ENCODE data around the gene TOM1L2. TPM values are rescaled to one million over a fixed set of nuclear protein-coding genes. Genes with fewer than 3 reads are reported as not detected.

TOM1L2 gene
- total and polyA plus RNA-seq, 9 donors, result 18.5 to 40.1 (median 30.2) TPM

- no peak overlapping the region for H3K4me3 ChIP-seq (ENCODE audit: low read length)
- peaks cover 31% of the 10 kb centered on the region for H3K4me1 ChIP-seq (ENCODE audit: control insufficient read depth, insufficient read depth, low read length)
- no peaks in the 10 kb centered on the region for H3K9me3 ChIP-seq (replicated peaks; ENCODE audit: control insufficient read depth, low read depth, low read length)
- no peaks in the 10 kb centered on the region for H3K27me3 ChIP-seq (ENCODE audit: control insufficient read depth, insufficient read depth, low read length)
- 44% methylated on average over 3 of the region's 3 CpGs for WGBS (ENCODE audit: insufficient coverage)
- no peak overlapping the region for H3K27ac ChIP-seq (ENCODE audit: low read length)
- peak; percentile 40 for DNase-seq
- H3K36me3 ChIP-seq (ENCODE audit: control insufficient read depth, insufficient read depth, low read length), result no peaks in the 10 kb centered on the region
Observed at GRCh38 chr17:17855976-17856375, 116.2 kb downstream of the TOM1L2 start.

GRCh38 chr17:17853811-17854447 lies 118.3 kb downstream of the TOM1L2 start:
- no peak overlapping the region for H3K4me3 ChIP-seq (ENCODE audit: low read length)
- H3K27me3 ChIP-seq (ENCODE audit: control insufficient read depth, insufficient read depth, low read length), result no peaks in the 10 kb centered on the region
- DNase-seq, result no peak
- peaks cover 40% of the 10 kb centered on the region for H3K4me1 ChIP-seq (ENCODE audit: control insufficient read depth, insufficient read depth, low read length)
- H3K27ac ChIP-seq (ENCODE audit: low read length), result no peak overlapping the region
- no peaks in the 10 kb centered on the region for H3K9me3 ChIP-seq (replicated peaks; ENCODE audit: control insufficient read depth, low read depth, low read length)
- no peaks in the 10 kb centered on the region for H3K36me3 ChIP-seq (ENCODE audit: control insufficient read depth, insufficient read depth, low read length)
- WGBS (ENCODE audit: insufficient coverage), result 93% methylated on average over 4 of the region's 8 CpGs

GRCh38 chr17:17852930-17853329 lies 119.3 kb downstream of the TOM1L2 start:
- no peaks in the 10 kb centered on the region for H3K9me3 ChIP-seq (replicated peaks; ENCODE audit: control insufficient read depth, low read depth, low read length)

GRCh38 chr17:17851103-17852002 lies 120.8 kb downstream of the TOM1L2 start:
- Histone ChIP-seq H3K4me3 (ENCODE audit: low read length) (no peak overlapping the region), H3K9me3 (replicated peaks; ENCODE audit: control insufficient read depth, low read depth, low read length) (no peaks in the 10 kb centered on the region), H3K27me3 (ENCODE audit: control insufficient read depth, insufficient read depth, low read length) (no peaks in the 10 kb centered on the region), H3K36me3 (ENCODE audit: control insufficient read depth, insufficient read depth, low read length) (peaks cover 15% of the 10 kb centered on the region), H3K4me1 (ENCODE audit: control insufficient read depth, insufficient read depth, low read length) (peaks cover 42% of the 10 kb centered on the region), H3K27ac (ENCODE audit: low read length) (no peak overlapping the region)
- no peak for DNase-seq
- WGBS (ENCODE audit: insufficient coverage), result 58% methylated on average over 15 of the region's 21 CpGs

More at GRCh38 chr17:17852930-17853329, 119.3 kb downstream of the TOM1L2 start:
- Histone ChIP-seq H3K4me1 (ENCODE audit: control insufficient read depth, insufficient read depth, low read length) (peaks cover 46% of the 10 kb centered on the region), H3K27ac (ENCODE audit: low read length) (no peak overlapping the region), H3K4me3 (ENCODE audit: low read length) (no peak overlapping the region), H3K36me3 (ENCODE audit: control insufficient read depth, insufficient read depth, low read length) (peaks cover 4% of the 10 kb centered on the region), H3K27me3 (ENCODE audit: control insufficient read depth, insufficient read depth, low read length) (no peaks in the 10 kb centered on the region)
- 81% methylated on average over 2 of the region's 3 CpGs for WGBS (ENCODE audit: insufficient coverage)
- DNase-seq, result no peak

GRCh38 chr17:17849845-17850373 lies 122.3 kb downstream of the TOM1L2 start:
- 14% methylated on average over 1 of the region's 2 CpGs for WGBS (ENCODE audit: insufficient coverage)
- H3K36me3 ChIP-seq (ENCODE audit: control insufficient read depth, insufficient read depth, low read length), result peaks cover 22% of the 10 kb centered on the region
- DNase-seq, result peak; percentile 60
- no peak overlapping the region for H3K4me3 ChIP-seq (ENCODE audit: low read length)
- peaks cover 35% of the 10 kb centered on the region for H3K4me1 ChIP-seq (ENCODE audit: control insufficient read depth, insufficient read depth, low read length)
- H3K27me3 ChIP-seq (ENCODE audit: control insufficient read depth, insufficient read depth, low read length), result no peaks in the 10 kb centered on the region
- no peaks in the 10 kb centered on the region for H3K9me3 ChIP-seq (replicated peaks; ENCODE audit: control insufficient read depth, low read depth, low read length)
- peak overlapping the region; percentile 79 for H3K27ac ChIP-seq (ENCODE audit: low read length)

- peak overlapping the region; percentile 79 for H3K27ac ChIP-seq (ENCODE audit: low read length)
- peak; percentile 48 for DNase-seq
Observed at GRCh38 chr17:17849147-17849820, 122.9 kb downstream of the TOM1L2 start.

GRCh38 chr17:17848311-17849082 lies 123.7 kb downstream of the TOM1L2 start:
- H3K27me3 ChIP-seq (ENCODE audit: control insufficient read depth, insufficient read depth, low read length), result no peaks in the 10 kb centered on the region
- DNase-seq, result no peak
- H3K9me3 ChIP-seq (replicated peaks; ENCODE audit: control insufficient read depth, low read depth, low read length), result no peaks in the 10 kb centered on the region
- H3K4me3 ChIP-seq (ENCODE audit: low read length), result no peak overlapping the region
- H3K27ac ChIP-seq (ENCODE audit: low read length), result no peak overlapping the region
- peaks cover 22% of the 10 kb centered on the region for H3K36me3 ChIP-seq (ENCODE audit: control insufficient read depth, insufficient read depth, low read length)
- 92% methylated on average over 7 of the region's 10 CpGs for WGBS (ENCODE audit: insufficient coverage)
- peaks cover 40% of the 10 kb centered on the region for H3K4me1 ChIP-seq (ENCODE audit: control insufficient read depth, insufficient read depth, low read length)

More at GRCh38 chr17:17849147-17849820, 122.9 kb downstream of the TOM1L2 start:
- H3K36me3 ChIP-seq (ENCODE audit: control insufficient read depth, insufficient read depth, low read length), result peaks cover 22% of the 10 kb centered on the region
- H3K4me3 ChIP-seq (ENCODE audit: low read length), result no peak overlapping the region
- H3K27me3 ChIP-seq (ENCODE audit: control insufficient read depth, insufficient read depth, low read length), result no peaks in the 10 kb centered on the region
- H3K9me3 ChIP-seq (replicated peaks; ENCODE audit: control insufficient read depth, low read depth, low read length), result no peaks in the 10 kb centered on the region
- peaks cover 34% of the 10 kb centered on the region for H3K4me1 ChIP-seq (ENCODE audit: control insufficient read depth, insufficient read depth, low read length)
- WGBS (ENCODE audit: insufficient coverage), result 72% methylated on average over 4 of the region's 5 CpGs

- 100% methylated on average over 1 of the region's 5 CpGs for WGBS (ENCODE audit: insufficient coverage)
- Histone ChIP-seq H3K27ac (ENCODE audit: low read length) (no peak overlapping the region), H3K36me3 (ENCODE audit: control insufficient read depth, insufficient read depth, low read length) (peaks cover 22% of the 10 kb centered on the region), H3K27me3 (ENCODE audit: control insufficient read depth, insufficient read depth, low read length) (no peaks in the 10 kb centered on the region), H3K9me3 (replicated peaks; ENCODE audit: control insufficient read depth, low read depth, low read length) (no peaks in the 10 kb centered on the region), H3K4me1 (ENCODE audit: control insufficient read depth, insufficient read depth, low read length) (peaks cover 40% of the 10 kb centered on the region), H3K4me3 (ENCODE audit: low read length) (no peak overlapping the region)
- DNase-seq, result no peak
Observed at GRCh38 chr17:17847726-17848125, 124.5 kb downstream of the TOM1L2 start.

GRCh38 chr17:17847118-17847689 lies 125.0 kb downstream of the TOM1L2 start:
- 62% methylated on average over 15 of the region's 17 CpGs for WGBS (ENCODE audit: insufficient coverage)
- peaks cover 43% of the 10 kb centered on the region for H3K4me1 ChIP-seq (ENCODE audit: control insufficient read depth, insufficient read depth, low read length)
- no peak overlapping the region for H3K4me3 ChIP-seq (ENCODE audit: low read length)

More at GRCh38 chr17:17847118-17847689, 125.0 kb downstream of the TOM1L2 start:
- Histone ChIP-seq H3K27me3 (ENCODE audit: control insufficient read depth, insufficient read depth, low read length) (no peaks in the 10 kb centered on the region), H3K27ac (ENCODE audit: low read length) (no peak overlapping the region), H3K36me3 (ENCODE audit: control insufficient read depth, insufficient read depth, low read length) (peaks cover 22% of the 10 kb centered on the region), H3K9me3 (replicated peaks; ENCODE audit: control insufficient read depth, low read depth, low read length) (no peaks in the 10 kb centered on the region)
- no peak for DNase-seq
